ENCODE results near the gene RNASET2. TPM values are rescaled to one million over a fixed set of nuclear protein-coding genes. Genes with fewer than 3 reads are reported as not detected.

Gene RNASET2
- total and polyA plus RNA-seq, 2 of the 13 experiments (the other 11 are each of a cell fraction or from before 2014, with no cell fraction given): 44.6 to 597 TPM

DNA sequence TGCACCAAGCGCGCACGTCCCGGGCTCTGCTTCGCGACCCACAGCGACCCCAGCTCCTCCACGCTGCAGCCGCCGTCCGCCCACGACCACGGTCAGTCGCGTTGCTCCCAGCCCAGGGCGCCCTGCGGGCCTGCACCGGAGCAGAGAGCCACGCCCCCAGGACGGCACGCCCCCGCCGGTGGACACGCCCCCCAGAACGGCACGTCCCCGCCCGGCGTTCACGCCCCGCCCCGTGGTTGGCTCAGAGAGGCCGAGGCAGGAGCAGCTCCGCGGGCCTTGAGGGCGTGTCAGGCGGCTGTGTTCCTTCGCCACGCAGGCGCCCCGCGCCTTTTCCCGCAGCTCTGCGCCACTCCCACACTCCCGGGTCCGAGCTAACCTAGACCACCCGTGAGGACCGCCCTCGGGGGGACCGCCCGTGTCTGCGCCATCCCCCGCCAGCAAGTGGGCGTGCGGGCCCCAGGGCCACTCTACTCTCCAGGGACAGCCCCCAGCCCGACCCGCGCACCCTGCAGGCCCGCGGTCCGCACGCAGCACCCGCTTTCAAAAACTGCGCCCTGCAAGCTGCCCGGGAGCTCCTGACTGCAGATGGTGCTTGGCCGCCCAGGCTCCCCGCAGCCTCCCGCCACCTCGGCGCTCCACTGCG is at the start of gene RNASET2 (continued):
- TF ChIP-seq ZNF337 (CRISPR knock-in tag; IDR thresholded peaks at IDR 0.05; ENCODE audit: borderline replicate concordance, low read depth) (peak; percentile 20), ZNF12 (CRISPR knock-in tag; IDR thresholded peaks at IDR 0.05) (peak; percentile 10; the same call in 1 of the 2 replicates), ZNF333 (CRISPR knock-in tag; IDR thresholded peaks at IDR 0.05; ENCODE audit: borderline replicate concordance) (peak; percentile 19; the same call in 1 of the 2 replicates), ZNF496 (CRISPR knock-in tag; IDR thresholded peaks at IDR 0.05; ENCODE audit: insufficient replicate concordance) (no peak), ARNTL (CRISPR knock-in tag; IDR thresholded peaks at IDR 0.05) (no peak; the same call in none of the 2 replicates), ATM (IDR thresholded peaks at IDR 0.05; ENCODE audit: borderline replicate concordance) (no peak), ZBTB33 (CRISPR knock-in tag; IDR thresholded peaks at IDR 0.05) (no peak), PRDM4 (CRISPR knock-in tag; IDR thresholded peaks at IDR 0.05; ENCODE audit: borderline replicate concordance) (no peak), MXD4 (CRISPR knock-in tag; IDR thresholded peaks at IDR 0.05) (no peak; the same call in 1 of the 2 replicates), TCF12 (IDR thresholded peaks at IDR 0.05) (no peak), TCF12 (CRISPR knock-in tag; IDR thresholded peaks at IDR 0.05) (peak; percentile 36; the same call in 1 of the 2 replicates), ZBTB7B (CRISPR knock-in tag; IDR thresholded peaks at IDR 0.05) (0 out of 2 replicates have a peak, but pooled peaks have one; percentile 10)
- TF ChIP-seq, protein P1, sequence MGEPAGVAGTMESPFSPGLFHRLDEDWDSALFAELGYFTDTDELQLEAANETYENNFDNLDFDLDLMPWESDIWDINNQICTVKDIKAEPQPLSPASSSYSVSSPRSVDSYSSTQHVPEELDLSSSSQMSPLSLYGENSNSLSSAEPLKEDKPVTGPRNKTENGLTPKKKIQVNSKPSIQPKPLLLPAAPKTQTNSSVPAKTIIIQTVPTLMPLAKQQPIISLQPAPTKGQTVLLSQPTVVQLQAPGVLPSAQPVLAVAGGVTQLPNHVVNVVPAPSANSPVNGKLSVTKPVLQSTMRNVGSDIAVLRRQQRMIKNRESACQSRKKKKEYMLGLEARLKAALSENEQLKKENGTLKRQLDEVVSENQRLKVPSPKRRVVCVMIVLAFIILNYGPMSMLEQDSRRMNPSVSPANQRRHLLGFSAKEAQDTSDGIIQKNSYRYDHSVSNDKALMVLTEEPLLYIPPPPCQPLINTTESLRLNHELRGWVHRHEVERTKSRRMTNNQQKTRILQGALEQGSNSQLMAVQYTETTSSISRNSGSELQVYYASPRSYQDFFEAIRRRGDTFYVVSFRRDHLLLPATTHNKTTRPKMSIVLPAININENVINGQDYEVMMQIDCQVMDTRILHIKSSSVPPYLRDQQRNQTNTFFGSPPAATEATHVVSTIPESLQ (CRISPR knock-in tag; conservative IDR thresholded peaks at IDR 0.05): 0 out of 2 replicates have a peak, but pooled peaks have one; percentile 28
- TF ChIP-seq, protein P2, sequence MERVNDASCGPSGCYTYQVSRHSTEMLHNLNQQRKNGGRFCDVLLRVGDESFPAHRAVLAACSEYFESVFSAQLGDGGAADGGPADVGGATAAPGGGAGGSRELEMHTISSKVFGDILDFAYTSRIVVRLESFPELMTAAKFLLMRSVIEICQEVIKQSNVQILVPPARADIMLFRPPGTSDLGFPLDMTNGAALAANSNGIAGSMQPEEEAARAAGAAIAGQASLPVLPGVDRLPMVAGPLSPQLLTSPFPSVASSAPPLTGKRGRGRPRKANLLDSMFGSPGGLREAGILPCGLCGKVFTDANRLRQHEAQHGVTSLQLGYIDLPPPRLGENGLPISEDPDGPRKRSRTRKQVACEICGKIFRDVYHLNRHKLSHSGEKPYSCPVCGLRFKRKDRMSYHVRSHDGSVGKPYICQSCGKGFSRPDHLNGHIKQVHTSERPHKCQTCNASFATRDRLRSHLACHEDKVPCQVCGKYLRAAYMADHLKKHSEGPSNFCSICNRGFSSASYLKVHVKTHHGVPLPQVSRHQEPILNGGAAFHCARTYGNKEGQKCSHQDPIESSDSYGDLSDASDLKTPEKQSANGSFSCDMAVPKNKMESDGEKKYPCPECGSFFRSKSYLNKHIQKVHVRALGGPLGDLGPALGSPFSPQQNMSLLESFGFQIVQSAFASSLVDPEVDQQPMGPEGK (CRISPR knock-in tag; IDR thresholded peaks at IDR 0.05): peak; percentile 67
- TF ChIP-seq, protein P3, sequence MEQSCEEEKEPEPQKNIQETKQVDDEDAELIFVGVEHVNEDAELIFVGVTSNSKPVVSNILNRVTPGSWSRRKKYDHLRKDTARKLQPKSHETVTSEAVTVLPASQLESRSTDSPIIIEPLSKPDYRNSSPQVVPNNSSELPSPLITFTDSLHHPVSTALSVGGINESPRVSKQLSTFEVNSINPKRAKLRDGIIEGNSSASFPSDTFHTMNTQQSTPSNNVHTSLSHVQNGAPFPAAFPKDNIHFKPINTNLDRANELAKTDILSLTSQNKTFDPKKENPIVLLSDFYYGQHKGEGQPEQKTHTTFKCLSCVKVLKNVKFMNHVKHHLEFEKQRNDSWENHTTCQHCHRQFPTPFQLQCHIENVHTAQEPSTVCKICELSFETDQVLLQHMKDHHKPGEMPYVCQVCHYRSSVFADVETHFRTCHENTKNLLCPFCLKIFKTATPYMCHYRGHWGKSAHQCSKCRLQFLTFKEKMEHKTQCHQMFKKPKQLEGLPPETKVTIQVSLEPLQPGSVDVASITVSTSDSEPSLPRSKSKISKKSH (CRISPR knock-in tag; IDR thresholded peaks at IDR 0.05; ENCODE audit: borderline replicate concordance): no peak; the same call in 1 of the 2 replicates
- TF ChIP-seq, protein P4, sequence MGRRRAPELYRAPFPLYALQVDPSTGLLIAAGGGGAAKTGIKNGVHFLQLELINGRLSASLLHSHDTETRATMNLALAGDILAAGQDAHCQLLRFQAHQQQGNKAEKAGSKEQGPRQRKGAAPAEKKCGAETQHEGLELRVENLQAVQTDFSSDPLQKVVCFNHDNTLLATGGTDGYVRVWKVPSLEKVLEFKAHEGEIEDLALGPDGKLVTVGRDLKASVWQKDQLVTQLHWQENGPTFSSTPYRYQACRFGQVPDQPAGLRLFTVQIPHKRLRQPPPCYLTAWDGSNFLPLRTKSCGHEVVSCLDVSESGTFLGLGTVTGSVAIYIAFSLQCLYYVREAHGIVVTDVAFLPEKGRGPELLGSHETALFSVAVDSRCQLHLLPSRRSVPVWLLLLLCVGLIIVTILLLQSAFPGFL (CRISPR knock-in tag; IDR thresholded peaks at IDR 0.05): 0 out of 2 replicates have a peak, but pooled peaks have one; percentile 30

Data from HepG2 (cell line).